HG03066 (cell line): Measurements from ENCODE around the gene PAQR8.
"Not testable (repeated sequence)": the region's sequence is repeated elsewhere in the genome, so short reads cannot be mapped to it uniquely, and the experiment has no call there.

Experiments
- ATAC-seq: cut with Tn5 transposase; IDR thresholded peaks from one replicate; pipeline ENCODE4 v1.9.1; 2021; ENCODE audit warnings: low read depth; ENCODE audit not compliant: unreplicated experiment

PAQR8 gene

GRCh38 chr6:52405243-52405642 is 43.3 kb downstream of the PAQR8 start:
- ATAC-seq, result no peak

GRCh38 chr6:52407467-52407866 is 45.5 kb downstream of the PAQR8 start:
- peak; percentile 70 for ATAC-seq

- ATAC-seq, result no peak
Measured at GRCh38 chr6:52409499-52409898, 47.5 kb downstream of the PAQR8 start.

- ATAC-seq, result no peak
Measured at GRCh38 chr6:52410979-52411378, 49.0 kb downstream of the PAQR8 start.

GRCh38 chr6:52411911-52412310 is 50.0 kb downstream of the PAQR8 start:
- no peak for ATAC-seq

- no peak for ATAC-seq
Measured at GRCh38 chr6:52415333-52415732, 53.4 kb downstream of the PAQR8 start.

GRCh38 chr6:52415917-52416628 is 54.1 kb downstream of the PAQR8 start:
- no peak for ATAC-seq

GRCh38 chr6:52416629-52417151 is 54.7 kb downstream of the PAQR8 start:
- no peak for ATAC-seq

GRCh38 chr6:52417675-52418111 is 55.7 kb downstream of the PAQR8 start:
- no peak for ATAC-seq

GRCh38 chr6:52418606-52419005 is 56.7 kb downstream of the PAQR8 start:
- ATAC-seq, result no peak

- peak; percentile 93 for ATAC-seq
Measured at GRCh38 chr6:52419809-52420667, 58.1 kb downstream of the PAQR8 start, which contains the start of gene EFHC1. TSS of gene EFHC1 (plus strand) at chr6:52420342. CDS start at chr6:52420411, 69 bp downstream.

- no peak for ATAC-seq
Measured at GRCh38 chr6:52420668-52421358, 58.9 kb downstream of the PAQR8 start.

- ATAC-seq, result no peak
Measured at GRCh38 chr6:52422156-52422555, 60.2 kb downstream of the PAQR8 start.

GRCh38 chr6:52423448-52423847 is 61.5 kb downstream of the PAQR8 start:
- no peak for ATAC-seq

- no peak for ATAC-seq
Measured at GRCh38 chr6:52423971-52424381, 62.0 kb downstream of the PAQR8 start.

GRCh38 chr6:52424513-52424912 is 62.6 kb downstream of the PAQR8 start:
- ATAC-seq, result no peak

- ATAC-seq, result no peak
Measured at GRCh38 chr6:52426667-52427066, 64.7 kb downstream of the PAQR8 start.

- ATAC-seq, result not testable (repeated sequence)
Measured at GRCh38 chr6:52433294-52433693, 71.3 kb downstream of the PAQR8 start.

GRCh38 chr6:52435345-52435744 is 73.4 kb downstream of the PAQR8 start:
- ATAC-seq, result no peak

- no peak for ATAC-seq
Measured at GRCh38 chr6:52438926-52439325, 77.0 kb downstream of the PAQR8 start.

- no peak for ATAC-seq
Measured at GRCh38 chr6:52454556-52454955, 92.6 kb downstream of the PAQR8 start.
